Sigmoid colon (tissue), 7 donors: ENCODE results near the gene SIGLEC1. TPM values are rescaled to one million over a fixed set of nuclear protein-coding genes. Genes with fewer than 3 reads are reported as not detected.

Experiments
- DNase-seq: peaks from one replicate; pipeline ENCODE4 v3.0.0-alpha.2; 2019
- H3K27ac ChIP-seq, 4 donors: fragments of 200-600 bp; sonication (generic); one replicate each; pipeline ENCODE4 v1.5.1; 2016 to 2019; ENCODE audit warnings: mild to moderate bottlenecking in 1 of 4
- H3K27me3 ChIP-seq, 3 donors: fragments of 200-600 bp; sonication (generic); one replicate each; pipeline ENCODE4 v1.5.1; 2019; ENCODE audit warnings: mild to moderate bottlenecking in 1 of 3
- H3K36me3 ChIP-seq, 4 donors: fragments of 200-600 bp; sonication (generic); one replicate each; pipeline ENCODE4 v1.5.1; 2016 to 2019
- H3K4me1 ChIP-seq, 4 donors: fragments of 200-600 bp; sonication (generic); one replicate each; pipeline ENCODE4 v1.5.1; 2017 to 2019
- H3K4me3 ChIP-seq, 4 donors: fragments of 200-600 bp; sonication (generic); one replicate each; pipeline ENCODE4 v1.5.1; 2017 to 2019; ENCODE audit warnings: mild to moderate bottlenecking in 2 of 4, moderate library complexity in 1 of 4
- H3K9me3 ChIP-seq, 4 donors: fragments of 200-600 bp in 3 of 4; sonication (generic) in 3 of 4; one replicate each; pipeline versions ENCODE4 v1.5.1 to v1.6.1; 2013 to 2019
- EP300 ChIP-seq, 4 donors: sonication (generic); formaldehyde crosslinking; IDR thresholded peaks; one replicate each; pipeline ENCODE4 v1.6.1; 2017; ENCODE audit warnings: antibody characterized with exemption in 4 of 4
- POLR2A ChIP-seq, 2 donors: fragments of 450-650 bp; IDR thresholded peaks; one replicate each; pipeline ENCODE4 v1.6.1; 2016; ENCODE audit warnings: antibody characterized with exemption in 2 of 2, mild to moderate bottlenecking in 2 of 2, moderate library complexity in 2 of 2
- POLR2AphosphoS5 ChIP-seq, 4 donors: sonication (generic); formaldehyde crosslinking; IDR thresholded peaks; one replicate each; pipeline ENCODE4 v1.6.1; 2017; ENCODE audit warnings: antibody characterized with exemption in 4 of 4
- WGBS, 2 donors: extraction: QIAGEN DNeasy Blood & Tissue Kit; methylation state at CpG; one replicate each; pipeline ENCODE4 v1.1.7; 2013; 5-methylcytosine and 5-hydroxymethylcytosine counted together
- intact Hi-C: fragments of 100-400 bp; cut with DNase I; formaldehyde crosslinking; loops from one replicate; pipeline ENCODE4 v1.15.1; 2023
- polyA plus RNA-seq, 3 donors: library from polyadenylated mRNA; stranded (reverse); fragments of 200-250 nt; gene quantifications; one replicate each; pipeline ENCODE4 v1.2.3, GENCODE V29; 2013
- total RNA-seq, 4 donors: library from RNA; depleted of rRNA; stranded (reverse); fragments of >200 nt; gene quantifications; one replicate each; pipeline ENCODE4 v1.1.0, GENCODE V29; 2016
- TF ChIP-seq, protein P1 (sequence below), 4 experiments: fragments of 450-650 bp in 3 of 4; fragments of 200-600 bp in 1 of 4; IDR thresholded peaks; one replicate each; pipeline ENCODE4 v1.5.1; 2016 to 2019; ENCODE audit warnings: antibody characterized with exemption in 4 of 4, mild to moderate bottlenecking in 3 of 4, moderate library complexity in 2 of 4
- donor health status: healthy with polysubstance abuse.
- donor health status: Bipolar disorder and iron deficiency.
- donor health status: healthy.

The SIGLEC1 gene
- total and polyA plus RNA-seq, 7 donors: 2.4 to 17.1 (median 9.9) TPM

DNA sequence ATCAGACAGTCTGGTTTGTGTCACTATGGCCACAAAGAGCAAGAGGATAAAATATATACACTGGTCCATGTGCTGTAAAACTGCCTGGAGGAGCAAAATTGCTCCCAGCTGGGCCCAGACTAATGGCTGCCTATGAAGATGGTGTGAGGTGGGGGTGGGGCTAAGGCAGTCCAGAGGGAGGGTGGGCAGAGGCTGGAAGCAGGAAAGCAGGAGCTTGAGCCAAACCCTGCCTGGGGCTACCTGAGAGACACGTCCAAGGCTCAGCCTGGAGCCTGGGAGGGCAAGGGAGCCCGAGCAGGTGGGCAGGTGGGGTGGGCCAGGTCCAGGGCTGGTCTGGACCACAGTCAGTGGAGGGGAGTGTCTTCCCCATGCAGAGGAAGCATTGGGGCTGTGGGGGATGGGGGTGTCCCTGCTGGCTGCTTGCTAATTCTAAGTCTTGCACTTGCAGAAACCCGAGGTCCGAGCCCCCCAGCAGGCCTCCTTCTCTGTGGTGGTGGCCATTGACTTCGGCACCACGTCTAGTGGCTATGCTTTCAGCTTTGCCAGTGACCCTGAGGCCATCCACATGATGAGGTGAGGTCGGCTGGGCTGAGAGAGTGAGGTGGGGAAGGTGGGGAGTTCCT lies 29.5 kb upstream of the SIGLEC1 start:
- no peak for TF ChIP-seq EP300 (IDR thresholded peaks at IDR 0.05)
- TF ChIP-seq POLR2A (IDR thresholded peaks at IDR 0.05): no peak
- no peak for TF ChIP-seq POLR2AphosphoS5 (IDR thresholded peaks at IDR 0.05)
- TF ChIP-seq, protein P1, sequence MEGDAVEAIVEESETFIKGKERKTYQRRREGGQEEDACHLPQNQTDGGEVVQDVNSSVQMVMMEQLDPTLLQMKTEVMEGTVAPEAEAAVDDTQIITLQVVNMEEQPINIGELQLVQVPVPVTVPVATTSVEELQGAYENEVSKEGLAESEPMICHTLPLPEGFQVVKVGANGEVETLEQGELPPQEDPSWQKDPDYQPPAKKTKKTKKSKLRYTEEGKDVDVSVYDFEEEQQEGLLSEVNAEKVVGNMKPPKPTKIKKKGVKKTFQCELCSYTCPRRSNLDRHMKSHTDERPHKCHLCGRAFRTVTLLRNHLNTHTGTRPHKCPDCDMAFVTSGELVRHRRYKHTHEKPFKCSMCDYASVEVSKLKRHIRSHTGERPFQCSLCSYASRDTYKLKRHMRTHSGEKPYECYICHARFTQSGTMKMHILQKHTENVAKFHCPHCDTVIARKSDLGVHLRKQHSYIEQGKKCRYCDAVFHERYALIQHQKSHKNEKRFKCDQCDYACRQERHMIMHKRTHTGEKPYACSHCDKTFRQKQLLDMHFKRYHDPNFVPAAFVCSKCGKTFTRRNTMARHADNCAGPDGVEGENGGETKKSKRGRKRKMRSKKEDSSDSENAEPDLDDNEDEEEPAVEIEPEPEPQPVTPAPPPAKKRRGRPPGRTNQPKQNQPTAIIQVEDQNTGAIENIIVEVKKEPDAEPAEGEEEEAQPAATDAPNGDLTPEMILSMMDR (IDR thresholded peaks at IDR 0.05): no peak
- Histone ChIP-seq H3K9me3 (no peaks in the 10 kb centered on the region), H3K27me3 (peaks cover 0 to 16% (median 9%) of the 10 kb centered on the region in 3 donors), H3K36me3 (no peaks in the 10 kb centered on the region), H3K27ac (no peak overlapping the region), H3K4me1 (peaks cover 0 to 8% (median 0%) of the 10 kb centered on the region in 4 donors), H3K4me3 (no peak overlapping the region)
- intact Hi-C loops: no loop called here
- peak; percentile 66 for DNase-seq
- WGBS, 2 donors: 77 to 85% methylated on average over 7 of the region's 7 CpGs

DNA sequence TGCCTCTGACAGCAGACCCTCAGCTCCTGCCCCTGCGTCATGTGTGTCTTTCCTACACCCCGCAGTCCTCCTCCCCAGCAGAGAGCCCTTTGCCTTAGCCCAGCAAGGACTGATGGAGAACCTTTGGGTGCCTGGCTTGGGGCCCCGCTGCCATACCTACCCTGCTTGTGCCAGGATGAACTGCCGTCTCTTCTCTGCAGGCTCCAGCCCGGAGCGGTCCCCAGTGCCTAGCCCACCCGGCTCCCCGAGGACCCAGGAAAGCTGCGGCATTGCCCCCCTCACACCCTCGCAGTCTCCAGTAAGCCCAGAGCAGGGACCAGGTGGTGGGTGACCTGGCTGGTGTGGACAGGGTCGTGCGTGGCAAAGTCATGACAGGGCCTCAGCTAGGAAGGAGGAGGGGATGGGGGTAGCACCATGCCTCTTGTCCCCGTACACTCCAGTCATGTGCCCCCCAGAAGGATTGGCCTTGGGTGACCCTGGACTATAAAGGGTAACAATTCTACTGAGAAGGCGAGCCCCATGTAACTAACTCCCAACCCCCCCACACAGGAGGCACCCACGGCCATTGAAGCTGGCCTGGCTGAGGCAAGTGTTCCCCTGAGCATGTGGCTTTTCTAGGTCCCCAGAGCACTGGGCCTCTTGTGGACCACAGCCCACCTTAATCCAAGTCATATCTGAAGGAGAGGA lies 28.4 kb upstream of the SIGLEC1 start:
- H3K4me3 ChIP-seq: no peak overlapping the region
- intact Hi-C loops: no loop called here
- peak overlapping the region in 1 of 4 donors; percentile 59 for H3K27ac ChIP-seq
- H3K9me3 ChIP-seq: no peaks in the 10 kb centered on the region
- H3K27me3 ChIP-seq: peaks cover 0 to 14% (median 9%) of the 10 kb centered on the region in 3 donors
- WGBS, 2 donors: 94% methylated on average over 15 of the region's 15 CpGs
- TF ChIP-seq, protein P1 (IDR thresholded peaks at IDR 0.05): no peak
- no peak for TF ChIP-seq POLR2A (IDR thresholded peaks at IDR 0.05)
- TF ChIP-seq POLR2AphosphoS5 (IDR thresholded peaks at IDR 0.05): no peak
- TF ChIP-seq EP300 (IDR thresholded peaks at IDR 0.05): no peak
- H3K4me1 ChIP-seq: peaks cover 0 to 8% (median 0%) of the 10 kb centered on the region in 4 donors
- H3K36me3 ChIP-seq: no peaks in the 10 kb centered on the region
- DNase-seq: peak; percentile 63

DNA sequence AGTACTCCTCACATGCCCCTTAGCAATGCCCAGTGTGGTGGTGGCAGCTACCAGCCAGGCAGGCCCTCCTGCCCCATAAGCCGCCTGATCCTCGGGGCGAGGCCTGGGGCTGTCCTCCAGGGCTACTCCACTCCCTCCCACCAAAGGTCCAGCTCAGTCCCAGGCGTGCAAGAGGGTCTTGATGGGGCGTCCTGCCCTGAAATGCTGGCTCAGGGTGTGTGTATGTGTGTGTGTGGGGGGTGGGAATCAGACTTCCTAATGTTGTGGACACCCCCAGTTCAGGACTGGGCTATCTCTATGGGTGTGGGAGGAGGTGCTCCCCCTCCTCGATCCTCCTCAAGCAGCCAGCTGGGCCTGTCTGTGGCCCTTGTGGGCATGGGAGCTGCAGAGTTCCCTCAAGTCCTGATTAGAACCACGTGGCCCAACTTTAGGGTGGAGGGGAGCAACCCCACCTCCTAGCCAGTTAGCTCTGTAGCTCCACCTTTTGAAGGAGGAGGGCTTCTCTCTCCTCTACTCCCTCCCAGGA lies 27.6 kb upstream of the SIGLEC1 start:
- no peak overlapping the region for H3K4me3 ChIP-seq
- WGBS, 2 donors: 76 to 79% methylated on average over 7 of the region's 7 CpGs
- intact Hi-C loops: no loop called here
- H3K27me3 ChIP-seq: peaks cover 0 to 6% (median 2%) of the 10 kb centered on the region in 3 donors
- H3K27ac ChIP-seq: peak overlapping the region; percentile 27 to 59 (median 36)
- no peak for DNase-seq
- TF ChIP-seq EP300 (IDR thresholded peaks at IDR 0.05) (no peak), POLR2A (IDR thresholded peaks at IDR 0.05) (no peak), POLR2AphosphoS5 (IDR thresholded peaks at IDR 0.05) (no peak)
- TF ChIP-seq, protein P1 (IDR thresholded peaks at IDR 0.05): no peak
- no peaks in the 10 kb centered on the region for H3K36me3 ChIP-seq
- H3K9me3 ChIP-seq: no peaks in the 10 kb centered on the region
- H3K4me1 ChIP-seq: peaks cover 0 to 4% (median 0%) of the 10 kb centered on the region in 4 donors

DNA sequence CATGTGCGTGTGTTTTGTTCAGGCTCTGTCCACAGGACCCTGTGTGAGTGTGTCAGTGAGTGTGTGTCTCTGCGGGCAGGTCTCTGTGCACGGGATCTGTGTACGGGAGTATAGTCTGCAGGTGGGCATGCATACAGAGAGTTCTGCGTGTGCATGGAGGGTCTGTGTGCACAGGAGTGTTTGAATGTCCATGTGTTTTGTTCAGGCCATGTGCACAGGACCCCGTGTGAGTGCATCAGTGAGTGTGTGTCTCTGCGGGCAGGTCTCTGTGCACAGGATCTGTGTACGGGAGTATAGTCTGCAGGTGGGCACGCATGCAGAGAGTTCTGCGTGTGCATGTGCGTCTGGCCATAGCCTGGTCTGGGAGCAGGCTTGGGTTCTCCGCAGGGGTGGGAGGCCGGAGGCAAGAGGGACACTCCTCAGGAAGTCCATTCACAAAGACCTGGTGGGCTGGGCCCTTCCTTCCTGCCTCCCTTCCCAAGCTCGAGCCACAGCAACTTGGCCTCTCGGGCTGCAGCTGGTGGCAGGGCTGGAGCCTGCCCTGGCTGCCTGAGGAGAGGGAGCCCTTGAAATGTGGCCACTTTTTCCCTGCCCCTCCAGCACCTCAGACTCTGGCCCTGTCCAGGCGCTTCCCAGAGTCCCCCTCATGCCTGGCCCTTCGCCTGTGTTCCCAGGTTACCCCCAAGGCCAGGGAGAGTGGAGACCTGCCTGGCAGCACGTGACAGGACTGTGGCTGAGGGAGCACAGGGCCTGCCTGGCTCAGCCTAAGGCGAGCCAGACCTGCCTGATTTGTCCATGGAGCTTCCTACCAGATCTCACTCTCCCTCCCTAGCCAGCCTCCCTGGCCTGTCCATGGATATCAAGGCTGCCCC lies 26.9 kb upstream of the SIGLEC1 start:
- Histone ChIP-seq H3K4me3 (no peak overlapping the region), H3K27ac (peak overlapping the region; percentile 27 to 59 (median 36)), H3K9me3 (no peaks in the 10 kb centered on the region), H3K36me3 (no peaks in the 10 kb centered on the region), H3K27me3 (no peaks in the 10 kb centered on the region), H3K4me1 (no peaks in the 10 kb centered on the region)
- peak; percentile 63 for DNase-seq
- intact Hi-C loops: no loop called here
- TF ChIP-seq EP300 (IDR thresholded peaks at IDR 0.05): no peak
- TF ChIP-seq POLR2AphosphoS5 (IDR thresholded peaks at IDR 0.05): no peak
- TF ChIP-seq, protein P1 (IDR thresholded peaks at IDR 0.05): no peak
- no peak for TF ChIP-seq POLR2A (IDR thresholded peaks at IDR 0.05)
- WGBS, 2 donors: 84 to 90% methylated on average over 19 of the region's 19 CpGs
